GM21786 (cell line): ENCODE results near the gene MSLN.

Source experiments
- ATAC-seq: cut with Tn5 transposase; IDR thresholded peaks from one replicate; pipeline ENCODE4 v1.9.1; 2021; ENCODE audit not compliant: unreplicated experiment

The MSLN gene

GRCh38 chr16:801584-802363 lies 41.2 kb downstream of the MSLN start:
- ATAC-seq = no peak

GRCh38 chr16:802461-802860 lies 41.9 kb downstream of the MSLN start:
- no peak for ATAC-seq

- ATAC-seq = no peak
These were observed 42.6 kb downstream of the MSLN start for GRCh38 chr16:802914-803753.

GRCh38 chr16:803754-804080 lies 43.2 kb downstream of the MSLN start:
- ATAC-seq = no peak

GRCh38 chr16:804193-805048 lies 43.9 kb downstream of the MSLN start:
- ATAC-seq = no peak

- no peak for ATAC-seq
These were observed 44.9 kb downstream of the MSLN start for GRCh38 chr16:805474-805873.

GRCh38 chr16:807347-808084 lies 47.0 kb downstream of the MSLN start:
- ATAC-seq = peak; percentile 85

GRCh38 chr16:808085-808386 lies 47.5 kb downstream of the MSLN start:
- no peak for ATAC-seq

- ATAC-seq = no peak
These were observed 52.8 kb downstream of the MSLN start for GRCh38 chr16:813204-813915.

GRCh38 chr16:813916-814412 lies 53.4 kb downstream of the MSLN start:
- no peak for ATAC-seq

GRCh38 chr16:814974-815373 lies 54.4 kb downstream of the MSLN start:
- no peak for ATAC-seq

- ATAC-seq = no peak
These were observed 55.3 kb downstream of the MSLN start for GRCh38 chr16:815861-816260.

- no peak for ATAC-seq
These were observed 56.7 kb downstream of the MSLN start for GRCh38 chr16:817001-817906.

GRCh38 chr16:818132-818531 lies 57.6 kb downstream of the MSLN start:
- ATAC-seq = no peak
